Activated naive CD4-positive, alpha-beta T cell treated with anti-CD3 and anti-CD28 coated beads, Interleukin-2, amount 10 ng/mL, durations not matched to agents 7 days and 5 days (primary cell): Measurements from ENCODE around the gene USP15.

Experiments
- CTCF ChIA-PET: fragments of 350-600 bp; sonication (Branson Sonifier 250); formaldehyde crosslinking; loops from one replicate; lab custom pipeline; 2021; ENCODE audit warnings: antibody characterized with exemption; lab: Charles Lee
- DNase-seq: peaks from one replicate; pipeline ENCODE4 v3.0.0-alpha.2; 2020
- H3K27ac Mint-ChIP-seq: one replicate; pipeline ENCODE4 v1.8.0; 2021; ENCODE audit warnings: mild to moderate bottlenecking, moderate library complexity, mixed read lengths
- H3K27me3 Mint-ChIP-seq: one replicate; pipeline ENCODE4 v1.8.0; 2021; ENCODE audit warnings: mild to moderate bottlenecking, mixed read lengths
- H3K36me3 Mint-ChIP-seq: one replicate; pipeline ENCODE4 v1.8.0; 2021; ENCODE audit warnings: mixed read lengths
- H3K4me1 Mint-ChIP-seq: one replicate; pipeline ENCODE4 v1.8.0; 2021; ENCODE audit warnings: mixed read lengths
- H3K4me3 Mint-ChIP-seq: one replicate; pipeline ENCODE4 v1.8.0; 2021; ENCODE audit warnings: mild to moderate bottlenecking, moderate library complexity, mixed read lengths
- H3K9me3 Mint-ChIP-seq: one replicate; pipeline ENCODE4 v1.8.0; 2021; ENCODE audit warnings: mixed read lengths

USP15 gene

GRCh38 chr12:62259993-62260732, at the start of gene USP15:
Gene USP15 (plus strand): TSS chr12:62260404. CDS start chr12:62260415, 11 bp downstream.
- peaks cover 50% of the 10 kb centered on the region for H3K4me1 Mint-ChIP-seq
- no peaks in the 10 kb centered on the region for H3K9me3 Mint-ChIP-seq
- CTCF ChIA-PET: interaction anchor here (1.4 kb wide), 1 partner anchor 9 kb away, joined by 10 read pairs; no protein-coding TSS in a partner anchor
- peak within 1 kb of the TSS; percentile 97 for H3K27ac Mint-ChIP-seq
- H3K27me3 Mint-ChIP-seq: no peaks in the 10 kb centered on the region
- H3K4me3 Mint-ChIP-seq: peak within 1 kb of the TSS; percentile 88
- peaks cover 27% of the 10 kb centered on the region for H3K36me3 Mint-ChIP-seq
- peak; percentile 97 for DNase-seq

- H3K27ac Mint-ChIP-seq: no peak overlapping the region
- H3K4me1 Mint-ChIP-seq: peaks cover 15% of the 10 kb centered on the region
- H3K36me3 Mint-ChIP-seq: peaks cover 2% of the 10 kb centered on the region
- CTCF ChIA-PET: interaction anchor here (0.8 to 1.9 kb wide), 8 partner anchors 12 to 741 kb away, joined by 3 to 6 read pairs (median 4); no protein-coding TSS in a partner anchor
- no peaks in the 10 kb centered on the region for H3K9me3 Mint-ChIP-seq
- peak; percentile 60 for DNase-seq
- no peaks in the 10 kb centered on the region for H3K27me3 Mint-ChIP-seq
- H3K4me3 Mint-ChIP-seq: no peak overlapping the region
Observed at GRCh38 chr12:62210422-62210821, 49.8 kb upstream of the USP15 start.

- Mint-ChIP-seq H3K27ac (no peak overlapping the region), H3K4me3 (no peak overlapping the region), H3K36me3 (peaks cover 2% of the 10 kb centered on the region), H3K9me3 (no peaks in the 10 kb centered on the region), H3K4me1 (peaks cover 24% of the 10 kb centered on the region), H3K27me3 (no peaks in the 10 kb centered on the region)
- CTCF ChIA-PET: no interaction called here
- no peak for DNase-seq
Observed at GRCh38 chr12:62211510-62211909, 48.7 kb upstream of the USP15 start.

- DNase-seq: no peak
- no peaks in the 10 kb centered on the region for H3K27me3 Mint-ChIP-seq
- H3K4me1 Mint-ChIP-seq: peaks cover 24% of the 10 kb centered on the region
- peak overlapping the region; percentile 14 for H3K27ac Mint-ChIP-seq
- H3K36me3 Mint-ChIP-seq: peaks cover 2% of the 10 kb centered on the region
- no peaks in the 10 kb centered on the region for H3K9me3 Mint-ChIP-seq
- no peak overlapping the region for H3K4me3 Mint-ChIP-seq
- CTCF ChIA-PET: no interaction called here
Observed at GRCh38 chr12:62214846-62215245, 45.4 kb upstream of the USP15 start.

GRCh38 chr12:62215506-62215905, 44.7 kb upstream of the USP15 start:
- Mint-ChIP-seq H3K9me3 (no peaks in the 10 kb centered on the region), H3K4me3 (no peak overlapping the region), H3K4me1 (peaks cover 20% of the 10 kb centered on the region), H3K36me3 (peaks cover 2% of the 10 kb centered on the region), H3K27ac (peak overlapping the region; percentile 67), H3K27me3 (no peaks in the 10 kb centered on the region)
- CTCF ChIA-PET: interaction anchor here (0.6 kb wide), 1 partner anchor 853 kb away, joined by 5 read pairs; no protein-coding TSS in a partner anchor
- DNase-seq: no peak

GRCh38 chr12:62217466-62218194, 42.6 kb upstream of the USP15 start:
- Mint-ChIP-seq H3K27ac (no peak overlapping the region), H3K27me3 (no peaks in the 10 kb centered on the region), H3K4me3 (no peak overlapping the region), H3K36me3 (peaks cover 2% of the 10 kb centered on the region), H3K9me3 (no peaks in the 10 kb centered on the region), H3K4me1 (peaks cover 19% of the 10 kb centered on the region)
- no peak for DNase-seq
- CTCF ChIA-PET: no interaction called here

- DNase-seq: no peak
- CTCF ChIA-PET: no interaction called here
- peaks cover 1% of the 10 kb centered on the region for H3K27me3 Mint-ChIP-seq
- no peak overlapping the region for H3K27ac Mint-ChIP-seq
- no peaks in the 10 kb centered on the region for H3K9me3 Mint-ChIP-seq
- H3K36me3 Mint-ChIP-seq: no peaks in the 10 kb centered on the region
- H3K4me3 Mint-ChIP-seq: no peak overlapping the region
- peaks cover 2% of the 10 kb centered on the region for H3K4me1 Mint-ChIP-seq
Observed at GRCh38 chr12:62221107-62221506, 39.1 kb upstream of the USP15 start.

- Mint-ChIP-seq H3K4me1 (no peaks in the 10 kb centered on the region), H3K4me3 (no peak overlapping the region), H3K27me3 (peaks cover 9% of the 10 kb centered on the region), H3K9me3 (no peaks in the 10 kb centered on the region), H3K36me3 (no peaks in the 10 kb centered on the region), H3K27ac (no peak overlapping the region)
- DNase-seq: no peak
- CTCF ChIA-PET: no interaction called here
Observed at GRCh38 chr12:62224601-62225000, 35.6 kb upstream of the USP15 start.

- CTCF ChIA-PET: no interaction called here
- Mint-ChIP-seq H3K9me3 (no peaks in the 10 kb centered on the region), H3K27ac (no peak overlapping the region), H3K4me1 (no peaks in the 10 kb centered on the region), H3K36me3 (no peaks in the 10 kb centered on the region), H3K4me3 (no peak overlapping the region), H3K27me3 (peaks cover 11% of the 10 kb centered on the region)
- DNase-seq: no peak
Observed at GRCh38 chr12:62227091-62227490, 33.1 kb upstream of the USP15 start.

- no peak overlapping the region for H3K27ac Mint-ChIP-seq
- peaks cover 15% of the 10 kb centered on the region for H3K27me3 Mint-ChIP-seq
- no peaks in the 10 kb centered on the region for H3K36me3 Mint-ChIP-seq
- DNase-seq: no peak
- peaks cover 3% of the 10 kb centered on the region for H3K9me3 Mint-ChIP-seq
- CTCF ChIA-PET: no interaction called here
- H3K4me3 Mint-ChIP-seq: no peak overlapping the region
- no peaks in the 10 kb centered on the region for H3K4me1 Mint-ChIP-seq
Observed at GRCh38 chr12:62230652-62231051, 29.6 kb upstream of the USP15 start.

- Mint-ChIP-seq H3K9me3 (peaks cover 9% of the 10 kb centered on the region), H3K4me3 (no peak overlapping the region), H3K36me3 (no peaks in the 10 kb centered on the region), H3K27ac (no peak overlapping the region), H3K4me1 (no peaks in the 10 kb centered on the region), H3K27me3 (peaks cover 8% of the 10 kb centered on the region)
- CTCF ChIA-PET: no interaction called here
- no peak for DNase-seq
Observed at GRCh38 chr12:62232143-62232729, 28.0 kb upstream of the USP15 start.

GRCh38 chr12:62233805-62234204, 26.4 kb upstream of the USP15 start:
- CTCF ChIA-PET: no interaction called here
- H3K27ac Mint-ChIP-seq: no peak overlapping the region
- peaks cover 3% of the 10 kb centered on the region for H3K36me3 Mint-ChIP-seq
- peaks cover 9% of the 10 kb centered on the region for H3K27me3 Mint-ChIP-seq
- peaks cover 13% of the 10 kb centered on the region for H3K9me3 Mint-ChIP-seq
- no peaks in the 10 kb centered on the region for H3K4me1 Mint-ChIP-seq
- DNase-seq: no peak
- H3K4me3 Mint-ChIP-seq: no peak overlapping the region

- H3K4me3 Mint-ChIP-seq: no peak overlapping the region
- H3K27me3 Mint-ChIP-seq: peaks cover 10% of the 10 kb centered on the region
- peaks cover 3% of the 10 kb centered on the region for H3K36me3 Mint-ChIP-seq
- DNase-seq: no peak
- CTCF ChIA-PET: no interaction called here
- H3K27ac Mint-ChIP-seq: no peak overlapping the region
- peaks cover 13% of the 10 kb centered on the region for H3K9me3 Mint-ChIP-seq
- H3K4me1 Mint-ChIP-seq: peaks cover 10% of the 10 kb centered on the region
Observed at GRCh38 chr12:62239571-62239970, 20.6 kb upstream of the USP15 start.

GRCh38 chr12:62247281-62248045, 12.7 kb upstream of the USP15 start:
- Mint-ChIP-seq H3K9me3 (peaks cover 2% of the 10 kb centered on the region), H3K4me1 (peaks cover 36% of the 10 kb centered on the region), H3K27me3 (no peaks in the 10 kb centered on the region), H3K27ac (no peak overlapping the region), H3K4me3 (no peak overlapping the region), H3K36me3 (peaks cover 9% of the 10 kb centered on the region)
- CTCF ChIA-PET: no interaction called here
- no peak for DNase-seq
